ENCODE data around the gene ADK. TPM values are rescaled to one million over a fixed set of nuclear protein-coding genes. Genes with fewer than 3 reads are reported as not detected.

Gene ADK
- total RNA-seq, 1 experiment from 2014 or later, result 26.8 TPM

GRCh38 chr10:74623786-74624185, 472.8 kb downstream of the ADK start:
- no peak overlapping the region for H3K4me3 Mint-ChIP-seq
- H3K27ac ChIP-seq (ENCODE audit: insufficient read length, low read depth, low read length), result no peak overlapping the region
- no peak overlapping the region for H3K4me2 ChIP-seq (ENCODE audit: insufficient read depth, insufficient read length, low read length)
- DNase-seq, result no peak
- no peak overlapping the region for H3K27ac Mint-ChIP-seq
- H3K79me1 ChIP-seq (ENCODE audit: insufficient read depth, low read depth, low read length, poor library complexity, severe bottlenecking), result no peaks in the 10 kb centered on the region
- no peak overlapping the region for H2AFZ ChIP-seq (ENCODE audit: low read length)
- H3K23me2 ChIP-seq (ENCODE audit: insufficient read length, low read depth, low read length, poor library complexity, severe bottlenecking), result no peaks in the 10 kb centered on the region
- H3K4ac ChIP-seq (ENCODE audit: low read depth, low read length), result no peak overlapping the region
- H2BK20ac ChIP-seq (ENCODE audit: low read depth, low read length, poor library complexity, severe bottlenecking), result no peak overlapping the region
- no peak overlapping the region for H2BK120ac ChIP-seq (ENCODE audit: low read depth, low read length, poor library complexity, severe bottlenecking)
- H2BK5ac ChIP-seq (ENCODE audit: insufficient read length, low read length), result no peak overlapping the region
- H3K56ac ChIP-seq (ENCODE audit: insufficient read length, low read depth, low read length), result no peak overlapping the region
- no peak overlapping the region for H3K18ac ChIP-seq (ENCODE audit: insufficient read length, low read depth, low read length)
- no peaks in the 10 kb centered on the region; the same call in 1 of the 2 replicates for H3K4me1 ChIP-seq (ENCODE audit: insufficient read depth, low read length)
- H3K27me3 Mint-ChIP-seq (ENCODE audit: low read depth), result no peaks in the 10 kb centered on the region
- H3K27me3 ChIP-seq (ENCODE audit: insufficient read depth, low read length), result no peaks in the 10 kb centered on the region
- no peak overlapping the region for H3K9ac ChIP-seq (ENCODE audit: extremely low read depth, insufficient read length, low read length)
- H4K20me1 ChIP-seq (ENCODE audit: control insufficient read depth, insufficient read depth, insufficient read length), result no peaks in the 10 kb centered on the region
- no peak overlapping the region for H3K23ac ChIP-seq (ENCODE audit: insufficient read length, low read depth, low read length)
- TF ChIP-seq CTCF (conservative IDR thresholded peaks at IDR 0.05), result no peak
- WGBS (ENCODE audit: extremely low coverage, insufficient read length, low lambda C conversion rate), result no CpG with 5 or more reads among the region's 2 CpGs
- H4K5ac ChIP-seq (ENCODE audit: insufficient read length, low read depth, low read length), result no peak overlapping the region
- no peak overlapping the region for H2BK15ac ChIP-seq (ENCODE audit: low read depth, low read length)
- no peak overlapping the region for H2AK5ac ChIP-seq (ENCODE audit: insufficient read length, low read length)
- H4K91ac ChIP-seq (ENCODE audit: insufficient read length, low read depth, low read length), result no peak overlapping the region
- no peaks in the 10 kb centered on the region for H3K9me3 ChIP-seq (ENCODE audit: control insufficient read depth, low read depth, low read length)
- no peak overlapping the region for H3T11ph ChIP-seq (ENCODE audit: low read length)
- peaks cover 7 to 8% of the 10 kb centered on the region in 2 experiments for H3K4me1 Mint-ChIP-seq
- no peak overlapping the region for H4K8ac ChIP-seq (replicated peaks; ENCODE audit: insufficient read length, low read depth, low read length)
- no peaks in the 10 kb centered on the region for H3K79me2 ChIP-seq (ENCODE audit: insufficient read depth, low read length)
- H3K14ac ChIP-seq (ENCODE audit: insufficient read depth, low read length), result no peak overlapping the region
- peaks cover 5 to 21% (median 17%) of the 10 kb centered on the region in 3 experiments; a peak in 6 of 7 replicates for H3K36me3 Mint-ChIP-seq (ENCODE audit: insufficient read depth in 1 of 3, low read depth in 3 of 3)
- peaks cover 12 to 21% of the 10 kb centered on the region in 2 experiments; a peak in 4 of 5 replicates for H3K9me3 Mint-ChIP-seq
- no peak overlapping the region for H2BK12ac ChIP-seq (ENCODE audit: insufficient read length, low read depth, low read length)
